NCI-H1694 (cell line): Measurements from ENCODE around the gene IL33.

Experiments
- DNase-seq: peaks from one replicate; lab custom pipeline; 2025; lab: John Stamatoyannopoulos, UW

IL33 gene

DNA sequence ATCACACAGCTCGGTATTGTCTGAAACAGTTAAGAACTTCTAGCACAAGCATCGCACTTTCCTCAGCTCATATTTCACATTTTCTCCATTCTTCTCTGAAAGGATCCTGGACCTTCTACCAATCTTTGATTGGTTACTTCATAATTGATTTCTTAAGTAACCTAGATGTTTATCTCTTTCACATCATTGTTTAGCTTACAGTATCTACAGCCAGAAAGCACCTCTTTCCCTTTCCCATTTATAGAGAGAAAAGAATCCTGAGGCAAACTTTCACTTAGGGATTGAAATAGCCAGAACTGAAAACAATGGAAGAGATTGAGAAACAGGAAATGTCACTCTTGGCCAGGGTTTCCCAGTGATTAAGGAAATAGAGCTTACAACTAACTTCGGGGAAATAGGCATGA, 2.5 kb downstream of the IL33 start:
- no peak for DNase-seq

DNA sequence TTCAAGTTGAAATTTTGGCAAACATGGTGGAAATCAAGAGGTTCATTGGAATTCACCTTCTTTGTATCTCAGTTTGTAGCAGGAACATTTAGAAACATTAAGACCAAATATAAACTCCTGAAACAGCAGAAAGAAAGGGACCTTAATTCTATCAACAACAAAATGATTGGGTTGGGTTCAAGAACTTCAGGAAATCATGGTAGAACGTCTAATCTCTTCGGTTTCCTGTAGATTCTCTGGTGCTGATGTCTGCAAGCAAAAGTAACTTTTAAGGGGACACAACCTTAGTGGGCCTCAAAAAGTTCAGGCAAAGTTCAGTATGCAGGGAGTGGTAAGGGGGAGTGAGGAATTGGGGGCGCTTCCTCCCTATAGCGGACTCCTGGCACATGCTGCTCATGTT, 3.4 kb downstream of the IL33 start:
- DNase-seq: no peak

DNA sequence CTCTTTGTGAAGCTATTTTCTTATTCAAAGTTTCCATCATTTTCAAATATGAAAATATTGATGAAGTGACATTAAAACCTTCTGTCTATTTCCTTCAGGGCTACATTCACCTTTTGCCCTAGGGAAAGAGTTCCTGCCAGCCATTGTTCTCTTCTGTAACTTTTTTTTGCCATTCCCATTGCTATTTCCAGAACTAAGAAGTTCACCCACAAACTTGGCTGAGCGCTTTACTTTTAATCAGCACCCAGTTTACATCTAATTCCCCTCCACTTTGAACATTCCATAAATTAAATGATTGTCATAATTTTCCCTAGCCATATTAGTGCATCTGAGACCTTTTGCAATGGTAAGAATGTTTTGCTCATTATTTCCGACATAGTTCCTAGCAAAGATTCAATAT, 4.4 kb downstream of the IL33 start:
- no peak for DNase-seq

DNA sequence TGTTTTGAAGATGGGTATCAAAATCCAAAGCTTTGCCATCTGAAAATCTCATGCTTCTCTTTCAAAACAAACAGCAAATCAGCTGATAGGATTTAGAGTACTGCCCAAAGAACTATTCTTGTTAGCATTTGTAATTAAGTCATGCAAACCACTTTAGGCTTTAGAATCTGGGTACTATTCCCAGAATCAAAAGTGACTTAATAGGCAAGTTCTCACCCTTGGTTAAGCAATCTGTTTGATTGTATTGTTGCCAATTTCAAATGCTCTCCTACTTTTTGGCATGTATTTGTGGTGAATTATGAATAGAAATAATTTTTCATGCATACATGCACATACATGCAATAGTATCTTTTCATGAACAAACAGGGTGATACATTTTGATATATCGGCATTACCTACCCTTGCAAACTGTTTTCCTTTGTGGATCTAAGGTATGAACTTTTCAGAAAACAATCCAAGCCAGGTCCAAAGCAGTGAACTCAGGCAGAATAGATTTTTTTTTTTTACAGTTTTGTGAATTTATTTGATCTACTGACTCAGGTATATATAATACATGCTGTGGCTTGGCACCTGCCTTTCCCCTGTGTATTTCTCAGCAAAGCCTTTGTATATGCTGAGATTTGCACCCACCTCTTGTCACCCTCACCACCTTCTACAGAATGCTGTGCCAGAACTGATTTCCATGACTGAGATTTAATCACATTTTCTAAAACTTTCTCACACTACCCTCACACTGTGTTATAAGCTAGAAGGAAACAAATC, 9.0 kb downstream of the IL33 start:
- DNase-seq: no peak

DNA sequence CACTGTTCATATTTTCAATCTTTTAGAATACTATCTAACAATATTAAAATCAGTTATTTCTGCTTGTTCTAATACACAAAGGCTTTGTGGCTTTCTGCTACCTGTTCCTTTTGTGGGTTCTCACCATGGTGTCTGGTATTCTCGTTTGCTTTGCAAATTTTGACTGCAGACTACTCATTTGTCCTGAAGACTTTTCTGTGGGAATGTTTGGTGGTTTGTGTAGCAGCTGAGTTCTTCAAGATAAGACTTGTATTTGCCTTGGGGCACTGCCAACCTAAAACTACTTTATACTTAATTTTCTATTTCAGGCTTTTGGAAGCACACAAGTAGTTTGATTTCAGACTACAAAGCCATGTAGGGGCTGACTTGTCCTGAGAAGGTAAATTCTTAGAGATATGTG, 11.1 kb downstream of the IL33 start:
- no peak for DNase-seq

DNA sequence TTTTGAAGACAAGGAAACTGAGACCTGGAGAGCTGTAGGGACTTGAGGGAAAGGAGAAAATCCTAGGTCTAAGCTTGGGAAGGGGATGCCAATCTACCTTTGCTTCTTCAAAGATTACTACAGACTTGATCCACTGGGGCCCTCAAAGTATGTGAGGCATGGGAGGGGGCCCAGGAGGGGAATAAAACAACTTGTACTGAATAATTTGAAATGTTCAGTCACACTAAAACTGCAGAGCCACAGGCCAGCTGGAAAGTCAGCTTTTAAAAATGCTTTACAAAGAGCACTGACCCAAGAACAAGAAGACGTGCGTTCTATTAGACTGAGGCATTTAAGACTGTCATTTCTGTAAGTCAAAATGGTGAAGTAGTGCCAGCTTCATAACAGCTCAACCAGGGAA, 13.6 kb downstream of the IL33 start:
- no peak for DNase-seq

DNA sequence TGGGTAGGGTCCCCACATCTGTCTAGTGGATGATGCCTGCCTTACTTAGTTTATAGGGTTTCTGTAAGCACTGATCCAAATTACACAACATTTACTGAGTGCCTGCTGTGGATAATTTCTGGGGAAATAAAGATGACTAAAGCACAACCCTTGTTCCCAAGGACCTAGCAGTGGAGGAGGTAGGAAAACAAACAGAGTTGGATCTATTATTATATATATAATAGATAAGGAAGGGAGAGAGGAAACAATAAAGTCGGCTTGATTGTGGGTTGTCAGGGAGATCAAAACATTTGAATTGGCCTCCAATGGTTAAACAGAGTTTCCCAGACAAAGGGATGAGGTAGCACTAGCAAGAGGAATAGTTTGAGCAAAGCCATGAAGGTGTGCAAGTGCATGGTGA, 14.0 kb downstream of the IL33 start:
- no peak for DNase-seq

DNA sequence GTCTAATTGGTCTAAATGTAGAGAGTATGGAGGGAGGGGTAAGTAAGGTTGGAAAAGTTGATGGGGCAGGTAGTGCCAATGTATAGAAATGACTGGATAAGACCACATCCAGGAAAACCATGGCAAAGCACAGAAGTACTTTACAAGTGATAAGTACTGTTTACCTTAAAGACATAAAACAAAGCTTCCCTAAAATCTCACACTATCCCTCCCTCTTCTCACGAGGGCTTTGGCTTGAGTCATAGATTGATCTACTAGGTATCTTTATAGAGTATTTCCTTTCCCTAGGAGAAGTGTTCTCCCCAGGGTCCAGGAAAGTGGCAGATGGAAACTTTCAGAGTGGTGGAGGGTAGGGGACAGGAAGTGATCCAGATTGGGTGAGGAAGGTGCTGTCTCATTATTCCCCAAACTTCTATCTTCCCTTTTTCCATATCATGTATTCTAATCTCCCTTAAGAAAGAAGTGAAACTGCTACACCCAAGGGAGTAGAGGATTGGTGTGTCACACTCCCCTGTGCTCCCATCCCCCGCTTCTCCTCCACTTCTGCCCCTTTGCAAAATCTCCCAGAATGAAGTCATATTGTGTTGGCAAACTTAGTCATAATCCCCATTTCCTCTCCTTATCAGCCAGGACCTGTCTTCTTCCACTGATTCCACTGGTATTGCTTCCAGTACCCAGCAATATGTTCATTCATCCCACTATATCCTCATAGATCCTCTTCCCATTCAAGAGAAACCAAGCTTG, 14.6 kb downstream of the IL33 start:
- DNase-seq: no peak

DNA sequence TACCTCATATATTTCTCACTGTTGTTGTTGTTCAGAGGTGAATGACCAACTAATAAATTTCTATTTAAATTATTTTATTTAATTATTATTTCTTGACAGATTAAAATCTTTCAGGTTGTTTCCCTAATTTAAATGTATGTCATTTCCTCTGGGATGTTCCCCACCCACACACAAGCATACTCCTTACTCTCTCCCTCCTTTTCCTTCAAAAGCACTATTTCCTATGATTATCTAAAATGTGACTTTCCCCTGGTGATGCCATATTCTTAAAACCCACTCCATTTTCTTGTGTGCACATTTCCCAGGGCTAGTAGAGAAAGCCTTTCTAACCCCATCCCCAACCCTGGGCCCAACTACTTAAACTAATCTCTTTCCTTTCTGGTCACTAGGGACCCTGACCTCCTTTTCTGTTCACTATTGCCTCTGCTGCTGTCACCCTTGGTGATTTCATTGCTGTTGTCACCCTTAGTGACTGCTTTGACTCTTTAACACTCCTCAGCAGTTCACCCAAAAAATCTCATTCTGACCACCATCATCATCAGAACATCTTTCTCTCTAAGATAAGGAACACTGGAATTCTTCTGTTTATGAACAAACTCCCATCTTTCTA, 16.8 kb downstream of the IL33 start:
- no peak for DNase-seq

DNA sequence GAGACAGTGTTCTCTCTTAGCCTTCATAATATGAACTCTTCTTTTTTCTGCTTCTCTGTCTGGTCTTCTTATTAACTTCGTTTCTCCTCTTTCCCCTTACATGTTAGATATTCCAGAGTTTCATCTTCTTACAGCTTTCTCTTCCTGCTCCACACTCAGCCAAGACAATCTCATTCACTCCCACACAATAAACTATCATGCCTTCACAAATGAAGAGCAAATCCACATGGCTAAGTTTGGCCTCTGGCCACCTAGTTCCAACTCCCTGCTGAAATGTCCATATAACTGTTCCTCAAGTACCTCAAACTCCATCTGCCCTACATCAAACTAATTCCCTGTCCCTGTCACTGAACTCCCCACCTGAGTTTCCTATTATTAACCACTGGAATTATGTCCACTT, 18.4 kb downstream of the IL33 start:
- DNase-seq: no peak

DNA sequence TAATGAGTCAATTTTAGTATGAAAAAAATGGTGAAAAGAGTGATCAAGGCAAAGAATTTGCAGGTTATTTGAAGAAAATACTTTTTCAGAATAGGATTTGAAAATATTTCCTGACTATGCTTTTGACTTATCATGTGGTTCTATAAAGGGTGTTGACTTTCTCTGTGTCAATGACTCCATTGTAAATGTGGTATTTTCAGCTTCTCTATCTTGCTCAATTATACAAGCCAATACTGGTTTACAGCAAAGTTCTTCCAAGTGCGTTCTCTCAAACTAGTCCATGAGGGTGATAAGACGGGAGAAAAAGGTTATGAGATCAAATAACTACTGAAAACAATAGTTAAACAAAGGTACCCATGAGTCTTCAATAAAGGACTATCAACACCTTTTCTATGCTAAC, 21.7 kb downstream of the IL33 start:
- DNase-seq: no peak

DNA sequence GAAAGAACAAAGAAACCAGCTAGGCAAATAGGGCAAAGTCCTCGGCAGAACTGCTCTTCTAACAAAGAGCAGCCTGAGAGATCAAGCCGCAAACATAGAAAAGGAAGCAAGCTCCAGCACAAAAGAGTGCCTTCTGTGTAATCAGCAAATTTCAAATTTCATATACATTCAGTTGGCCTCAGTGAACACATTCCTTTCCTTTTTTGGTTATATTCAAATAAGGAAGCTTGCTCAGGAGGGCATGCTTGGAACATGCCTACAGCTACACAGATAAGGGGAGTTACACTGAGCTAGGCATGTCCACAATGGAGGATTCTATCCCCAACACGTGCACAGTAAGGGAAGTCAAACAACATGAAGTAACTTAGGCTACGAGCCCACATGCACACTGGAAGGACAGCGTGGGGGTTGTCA, 23.4 kb downstream of the IL33 start:
- DNase-seq: no peak

DNA sequence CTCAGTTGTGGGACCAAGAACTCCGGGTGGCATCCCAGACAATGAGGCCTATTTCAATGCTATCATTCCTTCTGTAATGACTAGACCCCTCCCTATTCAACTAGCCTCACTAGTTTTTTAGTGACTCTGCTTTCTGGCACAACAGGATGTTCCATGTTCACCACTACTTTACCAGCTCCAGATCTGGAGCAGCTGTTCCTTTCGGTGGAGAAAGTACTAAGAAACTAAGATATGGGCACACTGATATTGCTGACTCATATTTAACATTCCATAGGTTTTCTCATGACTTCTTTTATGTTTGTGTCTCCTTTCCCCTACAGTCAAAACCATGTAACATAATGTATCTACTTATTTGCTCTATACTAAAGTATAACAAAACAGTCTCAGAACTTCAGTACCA, 24.1 kb downstream of the IL33 start:
- no peak for DNase-seq

DNA sequence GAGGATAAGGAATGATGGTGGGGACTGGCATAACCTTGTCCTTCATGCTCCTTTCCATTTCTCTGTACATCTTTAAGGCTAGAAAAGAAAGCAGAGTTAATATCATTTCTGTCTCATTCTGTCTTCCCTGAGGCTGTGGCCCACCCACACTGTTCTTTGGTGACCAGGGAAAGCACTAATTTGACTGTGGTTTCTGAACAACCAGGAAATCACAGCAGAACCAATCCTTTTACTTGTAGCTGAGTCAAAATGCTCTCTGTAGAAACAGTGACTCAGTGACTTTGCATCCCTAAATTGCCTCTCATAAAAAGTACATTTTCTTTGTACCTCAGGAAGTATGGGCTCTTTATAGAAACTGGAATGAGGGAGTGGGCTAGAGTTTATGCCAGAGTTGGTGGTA, 28.1 kb downstream of the IL33 start:
- DNase-seq: no peak

DNA sequence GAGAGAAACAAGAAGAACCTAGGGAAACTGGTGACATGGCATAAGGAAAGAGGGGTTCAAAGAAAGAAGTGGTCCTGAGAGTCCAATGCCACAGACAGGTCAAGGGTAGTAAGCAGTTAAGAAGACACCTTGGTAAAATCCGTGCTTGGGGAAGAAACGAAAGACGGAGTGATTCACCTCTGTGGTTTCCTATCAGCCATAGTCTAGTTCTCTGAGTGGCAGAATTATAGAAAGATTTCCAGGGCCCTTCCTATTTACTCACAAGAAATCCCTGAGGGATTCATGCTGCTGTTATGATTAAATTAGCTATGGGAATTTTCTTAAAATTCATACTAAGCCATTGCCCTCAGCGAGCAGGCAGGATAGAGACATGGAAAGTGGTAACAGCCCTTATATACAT, 31.7 kb downstream of the IL33 start:
- DNase-seq: no peak

DNA sequence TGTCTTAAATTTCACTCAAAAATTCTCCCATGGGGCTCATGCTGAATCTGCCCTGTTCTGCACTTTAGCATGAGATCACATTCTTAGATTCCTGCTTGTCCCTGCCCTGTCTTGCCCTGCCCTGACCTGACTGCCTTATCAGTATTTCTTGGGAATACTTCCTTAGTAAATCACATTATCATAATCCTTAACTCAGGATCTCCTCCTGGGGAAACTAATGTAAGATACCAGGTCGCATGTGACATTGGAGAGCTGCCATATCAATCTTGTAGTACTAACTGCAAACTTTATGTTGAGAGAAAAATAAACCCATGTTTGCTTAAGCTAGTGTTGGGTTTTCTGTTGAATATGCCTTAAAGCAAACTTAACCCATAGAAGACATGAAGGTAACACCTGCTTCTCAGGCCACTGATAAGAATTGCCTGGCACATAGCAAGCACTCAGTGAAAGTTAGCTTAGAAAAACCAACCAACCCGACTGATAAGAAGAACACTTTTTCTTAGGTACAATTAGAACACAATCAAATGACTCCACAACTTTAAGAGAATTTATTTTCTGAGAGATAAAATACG, 53.3 kb downstream of the IL33 start:
- DNase-seq: no peak

DNA sequence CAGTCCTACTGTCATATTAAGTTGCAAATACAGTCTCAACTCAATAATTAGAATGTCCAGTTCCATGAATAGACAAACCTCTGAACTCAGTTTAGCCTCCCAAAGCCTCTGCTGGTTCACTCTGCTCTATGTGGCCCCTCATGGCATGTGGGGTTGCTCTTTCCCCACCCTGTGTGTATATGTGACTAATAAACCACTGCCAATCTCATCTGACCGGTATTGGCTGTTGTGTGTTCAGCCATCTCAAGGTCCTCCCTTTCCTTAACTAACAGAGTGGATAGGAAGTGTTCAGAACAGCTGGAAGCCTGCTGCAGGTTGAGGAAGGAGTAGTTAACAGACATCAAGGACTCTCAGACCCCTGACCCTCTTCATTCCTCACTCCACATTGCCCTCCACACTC, 55.3 kb downstream of the IL33 start:
- no peak for DNase-seq

DNA sequence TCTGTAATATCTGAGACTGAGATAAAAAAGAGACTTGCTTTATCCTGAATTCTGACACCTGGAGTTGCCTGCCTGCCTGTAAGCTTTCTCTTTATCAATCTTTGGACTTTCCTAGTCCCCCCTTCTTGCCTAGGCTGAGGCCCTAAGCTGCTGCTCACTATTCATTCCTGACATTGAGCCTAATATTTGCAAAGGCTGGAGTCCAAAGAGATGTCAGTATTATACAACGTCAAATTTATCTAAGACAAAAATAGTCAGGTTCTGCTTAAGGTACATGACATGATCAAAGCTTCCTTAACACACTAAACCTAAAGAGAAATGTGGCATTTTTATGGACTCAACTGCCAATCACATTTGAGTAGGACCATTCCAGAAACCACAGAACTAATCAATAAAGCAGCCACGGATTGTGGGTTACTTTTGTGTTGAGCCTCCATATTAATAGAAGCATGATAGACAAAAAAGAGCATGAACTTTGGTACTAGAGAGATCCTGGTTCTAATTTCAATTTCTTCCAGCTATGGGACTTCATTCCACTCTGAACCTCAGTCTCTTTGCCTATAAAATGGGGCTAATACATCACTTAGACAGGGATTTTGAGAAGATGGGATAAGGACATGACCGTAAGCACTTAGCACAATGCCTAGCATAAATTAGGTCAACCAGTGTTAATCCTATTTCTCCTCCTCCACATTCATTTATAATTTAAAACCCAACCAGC, 56.1 kb downstream of the IL33 start:
- no peak for DNase-seq

DNA sequence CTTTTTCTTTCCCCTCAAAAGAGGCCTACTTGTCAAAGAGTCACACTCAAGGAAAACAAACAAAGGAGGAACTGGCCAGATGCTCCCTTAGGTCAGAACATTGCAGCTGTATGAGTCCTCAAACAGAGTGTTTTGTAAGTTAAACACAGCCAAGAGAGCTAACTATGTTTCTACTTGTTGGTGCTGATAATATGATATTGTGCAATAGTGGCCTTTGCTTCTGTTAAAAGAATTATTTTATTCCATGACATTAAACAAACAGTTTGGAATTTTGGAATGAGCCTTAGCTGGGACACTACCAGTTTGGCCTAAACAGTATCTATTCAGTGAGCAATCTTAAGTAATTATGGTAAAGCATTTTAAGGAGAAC, 56.6 kb downstream of the IL33 start:
- DNase-seq: no peak

DNA sequence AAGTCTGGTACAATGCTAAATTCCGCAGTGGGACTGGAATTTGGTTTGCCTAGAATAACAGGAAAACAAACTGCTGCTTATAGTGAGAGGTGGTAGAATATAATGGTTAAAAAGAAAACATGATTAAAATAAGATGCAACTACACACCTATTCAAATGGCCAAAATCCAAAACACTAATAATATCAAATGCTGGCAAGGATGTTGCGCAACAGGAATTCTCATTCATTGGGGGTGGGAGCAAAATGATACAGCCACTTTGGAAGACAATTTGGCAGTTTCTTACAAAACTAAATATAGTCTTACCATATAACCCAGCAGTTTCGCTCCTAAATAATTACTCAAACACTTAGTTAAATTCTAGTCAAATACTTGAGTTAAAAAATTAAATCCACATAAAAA, 61.8 kb downstream of the IL33 start:
- no peak for DNase-seq

DNA sequence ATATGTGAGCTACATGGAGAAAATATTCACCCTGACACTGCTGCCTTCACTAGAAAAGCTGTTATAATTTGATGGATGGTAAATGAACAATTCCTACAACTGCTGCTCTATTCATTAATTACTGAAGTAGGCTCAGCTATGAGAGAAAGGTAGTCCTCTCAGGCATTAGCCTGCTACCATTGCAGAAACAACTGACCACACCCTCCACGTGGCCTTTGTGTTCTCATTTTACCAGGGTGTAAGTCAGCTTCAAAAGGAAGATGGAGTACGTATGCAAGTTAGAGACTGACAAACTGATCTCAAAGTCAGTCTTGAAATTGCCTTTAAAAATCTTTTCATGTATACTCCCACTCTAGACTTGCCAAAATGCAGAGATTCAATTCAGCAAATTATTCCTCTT, 86.3 kb downstream of the IL33 start:
- no peak for DNase-seq

DNA sequence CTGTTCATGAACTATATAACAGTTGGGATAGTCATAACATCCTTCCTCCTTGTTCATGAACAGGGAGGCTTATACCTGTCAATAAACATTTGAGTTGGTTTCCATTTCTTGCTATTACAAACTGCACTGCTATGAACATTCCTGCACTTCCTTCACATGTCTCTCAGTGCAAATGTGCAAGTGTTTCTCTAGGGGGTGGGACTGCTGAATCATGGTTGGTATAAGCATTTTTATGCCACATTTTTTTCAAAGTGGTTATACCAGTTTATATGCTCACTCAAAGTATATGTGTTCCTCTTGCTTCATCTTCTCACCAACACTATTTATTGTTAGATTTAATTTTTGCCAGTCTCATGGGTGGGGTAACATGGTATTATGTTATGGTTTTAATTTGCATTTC, 86.8 kb downstream of the IL33 start:
- no peak for DNase-seq

DNA sequence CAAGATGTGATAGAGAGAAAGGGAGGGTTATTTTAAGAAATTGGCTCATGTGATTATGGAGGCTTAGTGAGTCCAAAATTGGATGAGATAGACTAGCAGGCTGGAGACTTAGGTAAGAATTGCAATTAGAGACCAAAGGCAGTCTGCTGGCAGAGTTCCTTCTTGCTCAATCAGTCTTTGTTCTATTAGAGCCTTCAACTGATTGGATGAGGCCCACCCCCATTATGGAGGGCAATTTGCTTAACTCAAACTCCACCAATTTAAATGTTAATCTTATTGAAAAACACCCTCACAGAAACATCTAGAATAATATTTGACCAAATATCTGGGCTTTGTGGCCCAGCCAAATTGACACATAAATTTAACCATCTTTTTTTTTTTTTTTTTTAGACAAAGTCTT, 88.6 kb downstream of the IL33 start:
- DNase-seq: no peak
